ENCODE results near the gene PRDM16. TPM values are rescaled to one million over a fixed set of nuclear protein-coding genes. Genes with fewer than 3 reads are reported as not detected.

The PRDM16 gene
- total RNA-seq: 0.37 and 1.6 TPM in 2 replicates

GRCh38 chr1:3068564-3069431 is at the start of gene PRDM16:
PRDM16 (plus strand) TSS chr1:3069203; CDS start chr1:3069260, 57 bp downstream.

GRCh38 chr1:3021233-3021671 is 47.8 kb upstream of the PRDM16 start, which contains the start of gene ACTRT2:
ACTRT2 (plus strand) TSS chr1:3021467; CDS start chr1:3021687, 220 bp downstream.

GRCh38 chr1:3453891-3454810 is 385.1 kb downstream of the PRDM16 start, which contains the start of gene ARHGEF16:
ARHGEF16 (plus strand) TSS chr1:3454665; CDS start chr1:3463085, 8,420 bp downstream.

Other genes with a start within 250 kb of the PRDM16 start
- not detected in 2 replicates for gene ACTRT2, start 47.7 kb upstream of the PRDM16 start, total RNA-seq

Data from subcutaneous preadipocyte (primary cell).